Lung (tissue), 12 donors: ENCODE data around the gene TMEM167A. TPM values are rescaled to one million over a fixed set of nuclear protein-coding genes. Genes with fewer than 3 reads are reported as not detected.

Source experiments
- ATAC-seq: fragments of 200-7000 bp; cut with Tn5 transposase; one replicate; pipeline ENCODE4 v1.9.1; 2020; ENCODE audit warnings: moderate number of reproducible peaks; ENCODE audit not compliant: insufficient read depth, low FRiP score
- DNase-seq, 3 donors: peaks; one replicate each; pipeline ENCODE4 v3.0.0-alpha.2; 2013 to 2017
- H3K27ac ChIP-seq, 2 donors: one replicate each; pipeline ENCODE4 v1.5.1; 2013; ENCODE audit warnings: mild to moderate bottlenecking in 2 of 2, moderate library complexity in 2 of 2, control low read depth in 1 of 2, inconsistent platforms in 1 of 2, low read depth in 1 of 2, low read length in 1 of 2
- H3K27me3 ChIP-seq, 3 donors: one replicate each; pipeline ENCODE4 v1.5.1; 2013; ENCODE audit warnings: low read length in 2 of 3; ENCODE audit not compliant: control insufficient read depth in 3 of 3, insufficient read depth in 3 of 3
- H3K36me3 ChIP-seq, 4 donors: one replicate each; pipeline ENCODE4 v1.5.1; 2013; ENCODE audit warnings: low read length in 4 of 4, mild to moderate bottlenecking in 1 of 4, moderate library complexity in 1 of 4; ENCODE audit not compliant: control insufficient read depth in 4 of 4, insufficient read depth in 4 of 4
- H3K4me1 ChIP-seq, 5 donors: one replicate each; pipeline ENCODE4 v1.5.1; 2013; ENCODE audit warnings: low read length in 5 of 5, mild to moderate bottlenecking in 2 of 5, moderate library complexity in 1 of 5; ENCODE audit not compliant: control insufficient read depth in 5 of 5, insufficient read depth in 5 of 5
- H3K4me3 ChIP-seq: one replicate; pipeline ENCODE4 v1.5.1; 2013; ENCODE audit warnings: mild to moderate bottlenecking, control low read depth, moderate library complexity
- H3K9ac ChIP-seq, 2 donors: one replicate each; pipeline ENCODE4 v1.5.1; 2013; ENCODE audit warnings: low read length in 2 of 2, control low read depth in 1 of 2; ENCODE audit not compliant: insufficient read depth in 1 of 2
- H3K9me3 ChIP-seq, 4 donors: one replicate each; pipeline ENCODE4 v1.5.1; 2013; ENCODE audit warnings: low read length in 3 of 4, mild to moderate bottlenecking in 1 of 4, moderate library complexity in 1 of 4; ENCODE audit not compliant: control insufficient read depth in 4 of 4, insufficient read depth in 3 of 4
- WGBS, 2 donors: extraction: QIAGEN DNeasy Blood & Tissue Kit; methylation state at CpG; one replicate each; pipeline ENCODE4 v1.1.7; 2013; 5-methylcytosine and 5-hydroxymethylcytosine counted together
- polyA plus RNA-seq, 2 donors: library from polyadenylated mRNA; stranded (reverse); fragments of 200-250 nt; gene quantifications; one replicate each; pipeline ENCODE4 v1.2.1, GENCODE V29; 2013
- total RNA-seq, 2 donors: library from RNA; depleted of rRNA in 1 of 2; stranded (reverse); fragments of >200 nt in 1 of 2; gene quantifications; one replicate each; pipeline ENCODE4 v1.2.1, GENCODE V29; 2014 to 2021
- TF ChIP-seq, protein P1 (sequence below): IDR thresholded peaks from 2 replicates; pipeline ENCODE4 v1.5.1; 2012; ENCODE audit warnings: mild to moderate bottlenecking; ENCODE audit errors: control extremely low read depth, extremely low read depth
- donor health status: control.
- donor health status: control.
- donor health status: Bipolar disorder and iron deficiency.
- donor health status: healthy.
- donor health status: DM: yes; HTN: yes; CAD: no.

The TMEM167A gene
- total and polyA plus RNA-seq, 4 donors, result 32.2 to 75.7 (median 63.5) TPM

DNA sequence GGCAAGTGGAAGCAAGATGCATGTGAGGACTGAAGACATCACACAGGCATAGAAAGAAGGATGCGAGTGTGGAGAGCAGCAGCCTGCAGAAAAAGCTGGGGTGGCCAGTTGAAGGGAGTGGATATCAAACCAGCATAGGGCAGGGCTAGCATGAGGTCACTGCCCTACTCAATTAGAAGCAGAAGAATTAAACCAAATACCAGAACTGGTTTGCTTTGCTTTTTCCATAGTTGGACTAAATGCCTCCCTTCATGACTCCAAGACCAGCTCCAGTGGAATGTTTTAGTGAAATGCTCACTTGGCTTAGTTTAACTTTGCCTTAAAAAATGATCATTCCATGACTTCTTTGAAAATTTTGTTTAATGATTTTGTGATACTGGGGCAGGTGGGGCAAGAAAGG, 45.8 kb downstream of the TMEM167A start:
- DNase-seq (no peak), ATAC-seq (no peak)
- H3K27me3 ChIP-seq, result no peaks in the 10 kb centered on the region
- TF ChIP-seq, protein P1, sequence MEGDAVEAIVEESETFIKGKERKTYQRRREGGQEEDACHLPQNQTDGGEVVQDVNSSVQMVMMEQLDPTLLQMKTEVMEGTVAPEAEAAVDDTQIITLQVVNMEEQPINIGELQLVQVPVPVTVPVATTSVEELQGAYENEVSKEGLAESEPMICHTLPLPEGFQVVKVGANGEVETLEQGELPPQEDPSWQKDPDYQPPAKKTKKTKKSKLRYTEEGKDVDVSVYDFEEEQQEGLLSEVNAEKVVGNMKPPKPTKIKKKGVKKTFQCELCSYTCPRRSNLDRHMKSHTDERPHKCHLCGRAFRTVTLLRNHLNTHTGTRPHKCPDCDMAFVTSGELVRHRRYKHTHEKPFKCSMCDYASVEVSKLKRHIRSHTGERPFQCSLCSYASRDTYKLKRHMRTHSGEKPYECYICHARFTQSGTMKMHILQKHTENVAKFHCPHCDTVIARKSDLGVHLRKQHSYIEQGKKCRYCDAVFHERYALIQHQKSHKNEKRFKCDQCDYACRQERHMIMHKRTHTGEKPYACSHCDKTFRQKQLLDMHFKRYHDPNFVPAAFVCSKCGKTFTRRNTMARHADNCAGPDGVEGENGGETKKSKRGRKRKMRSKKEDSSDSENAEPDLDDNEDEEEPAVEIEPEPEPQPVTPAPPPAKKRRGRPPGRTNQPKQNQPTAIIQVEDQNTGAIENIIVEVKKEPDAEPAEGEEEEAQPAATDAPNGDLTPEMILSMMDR, result no peak
- WGBS, 2 donors, result 97 to 100% methylated on average over 1 of the region's 1 CpG
- no peak overlapping the region for H3K27ac ChIP-seq
- peaks cover 0 to 31% (median 16%) of the 10 kb centered on the region in 5 donors for H3K4me1 ChIP-seq
- no peaks in the 10 kb centered on the region for H3K9me3 ChIP-seq
- no peak overlapping the region for H3K9ac ChIP-seq
- no peak overlapping the region for H3K4me3 ChIP-seq
- H3K36me3 ChIP-seq, result no peaks in the 10 kb centered on the region

DNA sequence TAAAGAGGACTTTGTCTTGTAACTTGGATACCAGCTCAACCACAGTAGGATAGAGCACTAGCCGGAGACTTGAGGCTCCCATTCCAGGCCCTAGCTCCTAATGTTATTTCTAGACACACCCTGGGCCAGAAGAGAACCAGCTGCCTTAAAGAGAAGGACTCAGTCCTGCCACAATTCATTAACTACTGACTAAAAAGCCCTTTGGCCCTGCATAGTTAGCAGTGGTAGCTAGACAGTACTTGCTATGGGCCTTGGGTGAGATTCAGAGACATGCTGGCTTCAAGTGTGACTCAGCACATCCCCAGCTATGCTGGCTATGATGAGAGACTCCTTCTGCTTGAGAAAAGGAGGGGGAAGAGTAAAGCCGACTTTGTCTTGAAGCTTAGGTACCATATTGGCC, 47.3 kb downstream of the TMEM167A start:
- ATAC-seq, result no peak
- Histone ChIP-seq H3K9me3 (no peaks in the 10 kb centered on the region), H3K27me3 (no peaks in the 10 kb centered on the region)

DNA sequence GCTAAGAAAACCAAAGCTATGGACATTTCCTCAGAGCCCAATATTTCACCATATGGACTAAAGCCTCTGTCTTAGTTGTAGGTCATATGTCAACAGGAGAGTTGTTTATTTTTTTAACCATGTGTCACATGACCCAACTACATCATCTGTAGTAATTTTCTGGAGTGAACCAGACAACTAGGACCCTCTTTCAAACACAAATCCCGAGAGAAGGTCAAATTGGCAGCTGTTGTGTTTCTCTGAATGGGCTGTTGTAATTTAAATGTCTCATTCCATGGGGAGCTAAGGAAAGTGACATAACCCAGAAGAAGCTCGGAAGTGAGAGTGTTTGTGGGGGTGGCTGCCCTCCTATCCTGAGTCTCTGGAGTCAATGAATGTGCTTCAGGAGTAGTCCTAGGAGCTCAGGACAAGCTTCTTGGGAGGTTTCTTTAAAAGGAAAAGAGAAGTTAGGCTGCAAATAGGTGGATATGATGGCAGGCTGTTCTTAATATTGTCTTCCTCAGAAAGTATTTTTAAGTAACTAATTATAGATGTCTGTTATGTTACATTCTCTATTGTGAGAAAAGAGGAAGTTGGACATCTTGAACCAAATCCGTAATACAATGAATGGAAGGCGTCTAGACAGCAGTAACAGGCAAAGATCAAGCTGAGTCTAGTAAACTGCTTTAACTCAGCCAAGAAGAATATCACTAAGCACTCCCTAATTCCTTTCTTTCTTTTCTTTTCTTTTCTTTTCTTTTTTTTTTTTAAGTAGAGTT, 50.1 kb downstream of the TMEM167A start:
- Histone ChIP-seq H3K9me3 (no peaks in the 10 kb centered on the region), H3K4me3 (no peak overlapping the region), H3K36me3 (no peaks in the 10 kb centered on the region), H3K27ac (no peak overlapping the region), H3K4me1 (peaks cover 0 to 2% (median 0%) of the 10 kb centered on the region in 5 donors), H3K27me3 (no peaks in the 10 kb centered on the region), H3K9ac (no peak overlapping the region)
- 48 to 49% methylated on average over 4 of the region's 4 CpGs for WGBS, 2 donors
- DNase-seq (no peak), ATAC-seq (no peak)
- TF ChIP-seq, protein P1, result no peak

More for the DNA sequence above, 47.3 kb downstream of the TMEM167A start:
- H3K9ac ChIP-seq, result no peak overlapping the region
- H3K36me3 ChIP-seq, result no peaks in the 10 kb centered on the region
- WGBS, 2 donors, result 96 to 98% methylated on average over 2 of the region's 2 CpGs
- DNase-seq, result no peak
- H3K4me1 ChIP-seq, result peaks cover 0 to 17% (median 9%) of the 10 kb centered on the region in 5 donors
- H3K27ac ChIP-seq, result no peak overlapping the region
- H3K4me3 ChIP-seq, result no peak overlapping the region
- TF ChIP-seq, protein P1, result no peak
